Fibroblast of skin of scalp (primary cell): ENCODE data around the gene CPSF4.
"Not testable (repeated sequence)": the region's sequence is repeated elsewhere in the genome, so short reads cannot be mapped to it uniquely, and the experiment has no call there.

Experiments used
- DNase-seq: peaks from one replicate; pipeline ENCODE4 v3.0.0-alpha.2; 2013

CPSF4 gene

DNA sequence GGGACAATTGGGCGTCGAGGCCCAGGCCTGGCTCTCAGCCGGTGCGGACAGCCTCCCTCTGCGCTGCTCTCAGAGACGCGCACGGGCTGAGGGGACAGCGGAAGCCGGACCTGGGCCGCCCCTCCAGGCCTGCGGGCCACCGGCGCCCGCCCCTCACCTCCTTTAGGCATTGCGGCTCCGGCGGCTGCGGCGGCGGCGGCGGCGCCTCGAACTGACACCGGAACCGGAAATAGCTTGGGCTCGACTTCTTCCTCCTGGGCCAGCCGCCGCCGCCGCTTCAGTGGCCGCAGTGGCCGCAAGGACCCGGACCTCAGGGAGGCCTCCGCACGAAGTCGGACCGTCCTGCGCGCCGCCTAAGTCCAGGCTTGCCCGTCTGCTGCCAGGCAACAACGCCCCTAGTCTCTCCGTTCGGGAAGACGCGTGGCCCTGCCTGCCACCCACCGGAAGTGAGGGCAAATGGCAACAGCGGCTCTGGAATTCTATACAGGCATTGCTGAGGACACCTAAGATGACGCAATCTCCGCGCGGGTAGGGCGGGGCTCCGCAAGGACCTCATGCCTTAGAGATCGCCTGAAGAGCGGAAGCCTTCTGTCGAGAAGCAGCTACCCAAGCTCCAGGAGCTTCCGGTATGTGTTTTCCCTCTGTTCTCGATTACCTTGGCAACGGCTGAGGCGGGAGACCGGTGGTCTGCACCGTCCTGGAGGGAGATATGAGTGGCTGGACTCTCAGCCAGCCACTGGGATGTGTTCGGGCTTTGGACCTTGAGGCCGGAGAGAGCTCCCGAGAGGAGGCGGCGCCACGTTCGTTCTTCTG is 30.2 kb upstream of the CPSF4 start, which contains the start of the genes BUD31 and PDAP1:
Gene BUD31 (plus strand): TSS at position 591 of the 813 bp plus-strand sequence. CDS start 2,124 bp downstream, outside the sequence.
Gene PDAP1 (minus strand): TSS at position 219 of the 813 bp plus-strand sequence. CDS start 49 bp downstream, at position 170.
- DNase-seq: peak; percentile 95

DNA sequence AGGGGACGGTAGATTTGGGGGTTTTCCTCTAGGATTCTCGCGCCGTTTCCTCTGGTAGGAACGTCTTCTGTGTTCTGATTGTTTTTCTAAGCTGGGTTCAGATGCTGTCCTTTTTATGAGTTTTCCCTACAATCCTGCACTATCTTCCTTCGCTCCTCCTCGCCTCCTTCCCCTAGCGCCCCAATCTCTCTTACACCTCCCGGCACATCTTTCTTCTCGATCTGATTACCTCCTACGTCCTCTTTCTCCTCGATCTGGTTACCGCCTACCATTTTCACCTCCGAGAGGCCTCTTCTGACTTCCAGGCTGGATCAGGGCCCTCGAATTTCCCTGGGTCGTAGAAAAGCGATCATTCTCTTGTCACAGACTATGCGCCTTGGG is 29.6 kb upstream of the CPSF4 start:
- no peak for DNase-seq

DNA sequence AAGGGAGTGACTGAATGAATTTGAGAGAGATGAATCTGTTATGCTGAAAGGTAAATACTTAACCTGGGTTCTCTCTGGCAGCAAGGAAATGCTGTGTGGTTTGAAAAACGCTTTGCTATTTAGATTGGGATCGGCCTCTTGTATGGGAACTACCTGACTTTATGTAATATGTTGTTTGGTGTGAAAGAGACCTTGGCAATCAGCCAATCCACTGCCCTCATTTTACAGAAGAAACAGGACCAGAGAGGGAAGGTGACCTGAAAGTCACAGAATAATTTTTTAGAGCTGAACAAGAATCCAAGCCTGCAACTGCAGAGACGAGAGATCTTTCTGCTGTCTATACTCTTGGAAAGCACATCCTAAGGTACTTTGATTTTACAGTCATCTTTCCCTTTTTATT is 28.9 kb upstream of the CPSF4 start:
- DNase-seq: no peak

DNA sequence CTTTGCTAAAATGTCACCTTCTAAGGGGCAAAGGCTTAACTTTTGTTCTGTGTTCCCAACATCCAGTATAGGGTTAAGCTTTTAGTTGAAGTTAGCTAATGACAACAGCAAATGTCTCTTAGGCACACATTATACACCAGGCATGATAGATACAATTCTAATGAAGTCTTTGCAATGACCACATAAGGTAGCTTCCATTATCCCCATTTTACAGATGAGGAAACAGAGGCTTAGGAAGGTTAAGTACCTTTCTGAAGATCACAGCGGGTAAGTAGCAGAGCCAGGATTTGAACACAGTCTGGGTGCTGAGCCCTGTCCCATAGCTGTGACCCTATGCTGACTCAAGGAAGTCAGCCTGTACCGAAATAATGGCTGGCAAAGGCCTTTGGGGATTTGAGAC is 28.1 kb upstream of the CPSF4 start:
- no peak for DNase-seq

DNA sequence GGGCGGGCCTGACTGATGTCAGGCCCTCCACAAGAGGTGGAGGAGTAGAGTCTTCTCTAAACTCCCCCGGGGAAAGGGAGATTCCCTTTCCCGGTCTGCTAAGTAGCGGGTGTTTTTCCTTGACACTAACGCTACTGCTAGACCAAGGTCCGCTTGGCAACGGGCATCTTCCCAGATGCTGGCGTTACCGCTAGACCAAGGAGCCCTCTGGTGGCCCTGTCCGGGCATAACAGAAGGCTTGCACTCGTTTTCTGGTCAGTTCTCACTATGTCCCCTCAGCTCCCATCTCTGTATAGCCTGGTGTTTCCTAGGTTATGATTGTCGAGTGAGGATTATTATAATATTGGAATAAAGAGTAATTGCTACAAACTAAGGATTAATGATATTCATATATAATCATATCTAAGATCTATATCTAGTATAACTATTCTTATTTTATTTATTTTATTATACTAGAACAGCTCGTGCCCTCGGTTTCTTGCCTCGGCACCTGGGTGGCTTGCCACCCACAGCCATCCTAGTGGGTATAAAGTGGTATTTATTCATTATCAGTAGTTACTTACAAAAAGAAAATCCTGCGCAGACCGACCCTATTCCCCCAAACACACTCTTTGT is 23.1 kb upstream of the CPSF4 start:
- peak; percentile 54 for DNase-seq

DNA sequence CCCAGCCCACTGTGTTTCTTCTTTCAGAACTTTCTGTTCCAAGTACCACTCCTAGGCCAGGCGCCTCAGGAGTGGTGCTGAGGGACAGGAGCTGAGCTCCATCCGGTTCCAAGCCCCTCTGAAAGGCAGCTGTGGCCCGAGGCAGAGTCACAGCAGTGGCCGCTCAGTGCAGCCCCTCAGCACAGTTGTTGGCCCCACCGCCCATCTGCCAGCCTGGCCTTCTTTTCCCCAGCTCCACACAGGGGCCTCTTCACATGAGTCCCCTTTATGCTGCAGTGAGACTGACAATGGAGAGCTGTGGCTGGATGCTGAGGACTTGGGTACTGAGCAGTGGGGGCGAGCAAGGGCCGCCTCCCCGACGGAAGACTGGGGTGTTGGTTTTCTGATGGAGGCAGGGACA is 20.5 kb upstream of the CPSF4 start:
- no peak for DNase-seq

DNA sequence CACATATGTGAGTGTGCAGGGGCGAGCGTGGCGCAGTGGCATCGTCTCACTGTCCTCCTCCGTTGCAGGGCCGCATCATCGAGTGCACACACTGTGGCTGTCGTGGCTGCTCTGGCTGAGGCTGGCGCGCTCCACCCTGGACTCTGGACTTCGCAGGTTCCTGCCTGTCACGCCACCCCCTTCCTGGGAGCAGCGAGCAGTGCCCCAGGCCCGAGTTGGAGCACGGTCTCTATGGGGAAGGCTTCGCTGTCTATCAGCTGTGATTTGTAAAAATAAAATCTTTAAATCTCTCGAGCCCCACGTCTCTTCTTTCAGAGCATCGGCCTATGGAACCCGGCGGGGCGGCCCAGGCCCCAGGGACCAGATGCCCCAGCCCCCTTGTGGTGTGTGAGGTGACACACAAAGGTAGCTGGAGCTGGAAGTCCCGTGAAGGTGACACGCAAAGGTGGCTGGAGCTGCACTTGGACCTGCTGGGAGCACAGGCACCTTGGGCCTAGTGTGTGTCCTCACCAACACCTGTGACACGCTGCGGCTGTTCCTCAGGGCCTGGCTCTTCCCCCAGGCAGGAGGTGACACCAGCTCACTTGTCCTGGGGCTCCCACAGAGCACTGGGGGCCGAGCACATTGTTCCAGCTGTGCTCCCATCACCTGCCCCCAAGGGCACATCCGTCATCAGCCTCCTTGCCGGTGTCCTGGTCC is 19.3 kb upstream of the CPSF4 start:
- DNase-seq: no peak

DNA sequence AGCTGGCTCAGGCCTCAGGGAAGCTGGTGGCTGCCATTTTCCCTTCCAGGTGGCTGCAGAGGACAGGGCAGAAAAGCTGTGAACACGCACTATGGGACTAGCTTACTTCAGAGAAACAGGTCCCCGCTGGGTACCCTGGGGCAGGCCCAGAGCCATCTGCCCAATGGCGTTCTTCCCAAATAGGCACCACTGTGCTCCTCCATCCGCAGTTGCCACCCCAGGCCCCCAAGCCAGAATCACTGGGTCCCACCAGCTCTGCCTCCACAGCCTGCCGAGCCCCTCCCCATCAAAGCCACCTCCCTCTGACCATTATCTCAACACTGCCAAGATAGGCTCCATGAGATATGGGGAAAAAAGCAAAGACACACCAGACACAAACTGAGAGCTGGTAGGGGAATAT is 18.5 kb upstream of the CPSF4 start:
- no peak for DNase-seq

DNA sequence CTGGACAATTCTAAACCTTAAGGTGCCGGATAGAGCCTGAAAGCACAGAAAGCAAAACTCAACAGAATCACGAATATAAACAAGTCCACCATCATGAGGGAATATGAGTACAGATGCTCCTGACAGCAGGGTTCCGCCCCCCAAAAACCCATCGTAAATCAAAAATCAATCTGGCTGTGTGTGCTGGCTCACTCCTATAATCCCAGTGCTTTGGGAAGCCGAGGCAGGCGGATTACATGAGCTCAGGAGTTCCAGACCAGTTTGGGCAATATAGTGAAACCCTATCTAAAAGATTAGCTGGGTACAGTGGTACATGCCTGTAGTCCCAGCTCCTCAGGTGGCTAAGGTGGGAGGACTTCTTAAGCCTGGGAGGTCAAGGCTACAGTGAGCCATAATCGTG is 17.8 kb upstream of the CPSF4 start:
- DNase-seq: no peak

DNA sequence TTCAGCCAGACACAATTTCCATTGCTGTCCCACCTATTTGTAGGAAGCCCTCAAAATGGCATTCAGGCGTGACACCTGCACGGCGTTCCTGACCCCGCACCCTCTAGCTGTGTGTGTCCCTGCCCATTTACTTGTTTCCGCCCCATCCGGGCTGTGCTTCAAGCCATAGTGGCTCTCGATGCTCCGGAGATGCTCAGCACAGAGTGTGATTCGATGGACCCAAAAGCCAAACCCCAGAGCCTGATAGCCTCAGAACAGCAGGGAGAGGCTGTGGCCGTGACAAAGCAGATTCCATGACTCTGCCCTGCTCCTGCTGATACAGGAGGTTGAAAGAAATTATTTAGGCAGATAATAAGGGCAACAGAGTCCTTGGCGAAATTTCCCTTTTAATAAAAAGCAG is 16.6 kb upstream of the CPSF4 start:
- DNase-seq: no peak

DNA sequence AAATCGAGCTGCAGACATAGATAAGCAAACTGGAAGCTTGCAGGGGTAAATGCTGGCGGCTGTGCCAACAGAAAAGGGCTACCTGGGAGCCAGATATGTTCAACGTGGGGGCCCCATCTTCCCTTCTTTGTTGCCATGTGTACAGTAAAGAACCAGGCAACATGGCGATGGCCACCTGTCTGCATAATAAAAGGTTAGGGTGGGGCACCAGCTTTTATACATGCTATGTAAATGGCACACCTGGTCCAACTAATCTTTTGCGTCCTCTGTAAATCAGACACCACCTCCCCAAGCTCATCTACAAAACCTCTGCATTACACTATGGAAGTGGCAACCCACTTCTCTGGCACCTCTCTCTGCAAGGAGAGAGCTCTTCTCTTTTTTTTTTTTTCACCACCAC is 16.1 kb upstream of the CPSF4 start:
- DNase-seq: no peak

DNA sequence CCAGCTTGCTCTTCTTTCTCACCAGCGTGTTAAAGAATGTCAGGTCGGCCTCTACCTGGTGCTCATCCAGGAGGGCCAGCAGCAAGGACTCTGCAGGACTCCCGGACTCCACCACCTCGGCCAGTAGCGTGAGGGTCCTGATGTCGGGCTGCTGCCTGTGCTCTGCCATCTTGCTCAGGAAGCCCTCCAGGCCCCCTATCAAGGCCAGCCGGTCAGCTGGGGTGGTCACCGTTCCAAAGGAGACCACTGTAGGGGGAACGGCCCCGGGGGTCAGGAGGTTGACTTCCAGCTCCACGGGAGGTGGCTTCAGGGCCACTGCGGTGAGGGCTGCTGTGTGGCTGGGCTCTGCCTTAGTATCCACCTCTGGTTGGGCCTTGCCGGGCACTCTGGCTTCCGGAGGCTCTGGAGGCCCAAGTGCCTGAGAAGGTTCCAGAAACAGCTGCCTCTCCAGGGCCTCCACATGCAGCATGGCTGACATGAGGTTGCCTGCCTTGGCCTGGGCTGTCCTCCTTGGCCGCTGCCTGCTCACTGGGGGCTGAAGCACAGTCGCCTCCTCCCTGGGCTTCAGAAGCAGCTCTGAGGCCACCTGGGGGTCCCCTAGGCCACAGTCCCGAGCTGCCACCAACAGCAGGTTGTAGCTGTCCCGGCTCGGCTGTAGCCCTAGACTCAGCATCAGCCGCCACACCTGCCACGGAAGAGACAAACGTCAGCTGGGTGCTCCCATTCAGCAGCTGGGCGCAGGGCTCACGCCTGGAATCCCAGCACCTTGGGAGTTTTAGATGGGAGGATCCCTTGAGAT is 13.6 kb upstream of the CPSF4 start:
- DNase-seq: no peak

DNA sequence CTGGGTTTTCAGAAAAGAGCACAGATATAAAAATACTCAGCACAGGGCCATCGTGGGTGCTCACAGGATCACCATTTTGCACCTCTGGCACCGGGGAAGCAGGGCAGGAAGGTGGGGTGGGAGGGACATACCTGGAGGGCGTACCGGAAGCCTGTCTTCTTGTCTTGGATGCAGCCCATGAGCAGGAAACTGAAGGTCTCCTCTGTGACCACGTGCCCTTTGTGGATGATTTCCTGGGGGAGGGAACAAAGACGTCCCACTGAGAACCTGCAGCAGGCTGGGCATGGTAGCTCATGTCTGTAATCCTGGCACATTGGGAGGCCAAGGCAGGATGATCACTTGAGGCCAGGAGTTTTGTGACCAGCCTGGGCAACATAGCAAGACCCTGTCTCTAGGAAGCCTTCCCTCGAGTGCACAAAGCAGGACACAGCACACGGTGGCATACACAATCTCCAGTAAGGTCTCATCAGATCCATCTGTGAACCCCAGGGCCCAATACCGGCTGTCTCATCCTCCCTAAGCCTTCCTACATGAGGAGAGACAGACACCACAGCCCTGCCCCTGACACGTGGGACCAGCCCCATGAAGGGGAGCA is 9.7 kb upstream of the CPSF4 start:
- no peak for DNase-seq

DNA sequence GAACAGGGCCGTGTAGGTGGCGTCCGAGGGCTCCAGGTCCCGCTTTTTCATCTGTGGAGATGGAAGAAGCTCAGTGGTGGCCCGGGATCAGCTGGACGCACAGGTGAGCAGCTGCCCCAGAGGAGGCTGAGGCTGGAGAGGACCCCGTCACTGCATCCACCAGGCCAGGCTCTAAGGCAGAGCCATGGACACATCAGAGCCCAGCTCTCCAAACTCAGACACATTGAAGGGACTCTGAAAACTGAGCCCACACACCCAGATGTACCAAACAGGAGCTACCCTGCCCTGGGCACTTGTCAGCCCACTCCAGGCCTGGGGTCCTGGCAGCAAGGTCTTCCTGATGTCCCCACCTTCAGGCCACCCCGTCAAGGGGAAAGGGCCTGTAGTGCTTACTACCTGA is 9.0 kb upstream of the CPSF4 start:
- DNase-seq: no peak

DNA sequence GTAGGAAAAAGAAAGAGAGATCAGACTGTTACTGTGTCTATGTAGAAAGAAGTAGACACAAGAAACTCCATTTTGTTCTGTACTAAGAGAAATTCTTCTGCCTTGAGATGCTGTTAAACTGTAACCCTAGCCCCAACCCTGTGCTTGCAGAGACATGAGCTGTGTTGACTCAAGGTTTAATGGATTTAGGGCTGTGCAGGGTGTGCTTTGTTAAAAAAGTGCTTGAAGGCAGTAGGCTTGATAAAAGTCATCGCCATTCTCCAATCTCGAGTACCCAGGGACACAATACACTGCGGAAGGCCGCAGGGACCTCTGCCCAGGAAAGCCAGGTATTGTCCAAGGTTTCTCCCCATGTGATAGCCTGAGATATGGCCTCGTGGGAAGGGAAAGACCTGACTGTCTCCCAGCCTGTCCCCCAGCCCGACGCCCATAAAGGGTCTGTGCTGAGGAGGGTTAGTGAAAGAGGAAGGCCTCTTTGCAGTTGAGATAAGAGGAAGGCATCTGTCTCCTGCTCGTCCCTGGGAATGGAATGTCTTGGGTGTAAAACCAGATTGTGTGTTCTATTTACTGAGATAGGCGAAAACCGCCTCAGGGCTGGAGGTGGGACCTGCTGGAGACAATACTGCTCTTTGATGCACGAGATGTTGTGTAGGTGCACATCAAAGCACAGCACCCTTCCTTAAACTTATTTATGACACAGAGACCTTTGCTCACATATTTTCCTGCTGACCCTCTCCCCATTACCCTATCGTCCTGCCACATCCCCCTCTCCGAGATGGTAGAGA is 6.8 kb upstream of the CPSF4 start:
- DNase-seq: not testable (repeated sequence)

DNA sequence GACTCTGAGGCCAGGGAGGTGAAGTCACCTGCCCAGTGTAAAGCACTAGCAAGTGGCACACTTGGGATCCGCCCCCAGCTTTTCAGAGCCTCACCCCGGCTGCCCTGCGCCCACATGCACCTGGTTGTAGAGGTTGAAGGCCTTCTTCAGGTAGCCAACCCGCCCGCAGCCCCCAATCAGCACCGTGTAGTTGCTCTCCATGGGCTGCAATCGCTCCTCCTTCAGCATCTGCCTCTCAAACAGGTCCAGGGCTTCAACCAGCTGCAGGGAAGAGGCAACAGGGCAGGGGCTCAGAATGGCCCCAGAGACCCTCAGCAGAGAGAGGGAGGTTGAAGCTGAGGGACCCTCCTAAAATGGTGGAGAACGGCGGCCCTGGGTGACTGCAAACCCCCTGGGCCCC is 5.6 kb upstream of the CPSF4 start:
- DNase-seq: no peak

DNA sequence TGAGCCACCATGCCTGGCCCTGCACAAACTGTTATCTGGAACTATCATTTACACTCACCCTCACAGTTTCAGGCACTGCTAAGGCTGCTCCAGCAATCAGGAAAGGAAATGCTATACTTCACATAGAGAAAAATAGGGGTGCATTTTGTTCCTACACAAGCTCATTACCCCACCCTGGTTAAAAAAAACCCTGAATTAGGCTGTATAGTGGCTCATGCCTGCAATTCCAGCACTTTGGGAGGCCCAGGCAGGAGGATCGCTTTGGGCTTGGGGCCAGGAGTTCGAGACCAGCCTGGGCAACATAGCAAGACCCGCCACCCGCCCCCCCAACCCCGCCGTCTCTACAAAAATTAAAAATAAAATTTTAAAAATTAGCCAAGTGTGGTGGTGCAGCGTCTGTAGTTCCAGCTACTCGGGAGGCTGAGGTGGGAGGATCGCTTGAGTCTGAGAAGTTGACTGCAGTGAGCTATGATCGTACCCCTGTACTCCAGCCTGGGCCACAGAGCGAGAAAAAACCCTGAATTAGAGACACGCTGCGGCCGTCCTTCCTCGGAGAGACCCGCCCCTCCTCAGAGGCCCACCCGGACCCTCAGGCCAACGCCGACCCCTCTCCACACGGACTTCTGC is 684 bp upstream of the CPSF4 start:
- no peak for DNase-seq

DNA sequence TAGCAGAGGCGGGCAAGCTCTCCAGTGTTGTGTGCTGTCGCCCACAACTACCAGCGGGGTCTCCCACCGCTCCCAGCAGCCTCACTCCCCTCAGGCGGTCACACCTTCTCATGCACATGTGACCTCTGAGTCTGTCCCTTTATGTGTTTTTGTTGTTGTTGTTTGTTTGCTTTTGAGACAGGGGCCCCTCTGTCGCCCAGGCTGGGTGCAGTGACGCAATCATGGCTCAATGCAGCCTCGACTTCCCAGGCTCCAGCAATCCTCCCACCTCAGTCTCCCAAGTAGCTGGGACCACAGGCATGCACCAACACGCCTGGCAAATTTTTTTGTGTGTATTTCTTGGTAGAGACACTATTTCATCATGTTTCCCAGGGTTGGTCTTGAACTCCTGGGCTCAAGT is 1.5 kb downstream of the CPSF4 start:
- DNase-seq: peak; percentile 48

DNA sequence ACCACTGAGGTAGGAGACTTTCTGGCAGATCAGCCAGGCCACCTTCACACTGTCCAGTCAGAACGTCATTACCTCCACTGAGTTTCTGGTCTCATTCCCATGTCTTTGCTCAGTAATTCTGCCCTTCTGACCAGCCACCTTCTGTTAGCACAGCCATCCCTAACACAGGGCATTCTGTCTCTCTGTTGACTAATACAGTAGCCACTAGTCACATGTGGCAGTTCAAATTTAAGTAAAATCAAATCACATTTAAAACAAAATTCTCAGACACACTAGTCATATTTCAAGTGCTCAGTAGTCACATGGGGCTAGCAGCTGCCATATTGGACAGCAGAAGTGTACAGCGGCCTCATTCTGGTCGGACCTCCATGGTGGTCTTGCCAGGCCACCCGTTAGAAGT is 7.4 kb downstream of the CPSF4 start:
- no peak for DNase-seq

DNA sequence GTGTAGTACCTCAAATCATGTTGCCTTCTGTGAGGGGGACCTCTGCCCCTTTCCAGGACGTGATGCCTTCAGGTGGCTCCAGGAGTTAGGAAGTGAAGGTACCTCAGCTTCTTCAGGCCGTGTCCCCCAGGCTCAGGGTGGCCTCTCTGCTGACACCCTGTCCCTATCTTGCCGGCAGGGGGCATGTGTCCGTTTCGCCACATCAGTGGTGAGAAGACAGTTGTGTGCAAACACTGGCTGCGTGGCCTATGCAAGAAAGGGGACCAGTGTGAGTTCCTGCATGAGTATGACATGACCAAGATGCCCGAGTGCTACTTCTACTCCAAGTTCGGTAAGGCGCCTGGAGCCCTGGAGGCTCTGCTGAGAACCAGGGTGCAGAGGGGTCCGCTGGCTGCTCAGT is 9.2 kb downstream of the CPSF4 start:
- DNase-seq: no peak

DNA sequence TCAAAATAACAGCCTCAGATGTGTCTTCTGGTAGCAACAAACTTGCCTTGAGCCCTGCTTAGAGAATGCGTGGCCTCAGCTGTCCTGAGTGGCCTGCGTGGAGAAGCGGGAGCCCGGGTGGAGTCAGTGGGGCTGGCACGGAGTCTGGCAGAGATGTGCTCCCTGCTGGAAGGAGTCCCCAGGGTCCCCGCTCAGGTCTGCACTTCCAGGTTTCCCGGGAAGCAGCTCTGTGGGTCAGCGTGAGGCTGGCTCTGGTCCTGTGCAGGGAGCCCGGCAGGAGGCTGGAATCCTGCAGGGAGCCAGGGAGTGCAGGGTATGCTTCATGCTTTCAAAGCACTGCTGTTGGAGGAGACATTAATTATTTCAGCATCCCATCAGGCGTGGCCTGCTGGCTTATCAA is 10.1 kb downstream of the CPSF4 start:
- no peak for DNase-seq
